ENCODE measurements around the gene DENND6B.

DENND6B gene

DNA sequence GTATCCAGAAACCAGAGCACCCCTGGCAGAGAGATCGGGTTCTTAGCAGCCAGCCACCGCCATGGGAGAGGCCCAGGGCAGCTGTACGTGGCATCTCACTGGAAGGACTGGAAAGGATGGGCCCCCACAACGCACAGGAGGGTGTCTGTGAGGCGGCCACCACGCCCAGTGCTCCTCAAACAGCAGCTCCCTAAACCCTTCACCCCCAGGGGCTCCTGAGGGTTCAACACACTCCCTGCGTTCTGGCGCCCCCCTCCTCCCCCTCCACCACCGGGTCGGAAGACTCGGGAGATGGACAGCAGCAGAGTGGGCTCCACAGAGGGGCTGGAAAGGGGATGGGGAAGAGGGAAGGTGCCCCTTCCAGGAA is 66.4 kb downstream of the DENND6B start:
- in situ Hi-C loops (cut with MboI; ENCODE audit: low sequenced_read_pairs): no loop called here

- in situ Hi-C loops (cut with MboI; ENCODE audit: low sequenced_read_pairs): loop anchor here (10.0 kb wide), 1 partner anchor 235 kb away; no protein-coding TSS in a partner anchor
Measured at GRCh38 chr22:50259302-50259701, 67.5 kb downstream of the DENND6B start.
